Smooth muscle cell (in vitro differentiated cells): ENCODE results near the gene NMT2. TPM values are rescaled to one million over a fixed set of nuclear protein-coding genes. Genes with fewer than 3 reads are reported as not detected.

Source experiments
- DNase-seq: peaks from one replicate; lab custom pipeline; 2025; ENCODE audit not compliant: unreplicated experiment; lab: John Stamatoyannopoulos, UW
- H2AFZ ChIP-seq: fragments of 200-600 bp; sonication (generic); 2 replicates; pipeline ENCODE4 v1.6.0; 2016; ENCODE audit warnings: antibody characterized with exemption, low read depth, mild to moderate bottlenecking
- H3F3A ChIP-seq: fragments of 200-600 bp; sonication (generic); 2 replicates; pipeline ENCODE4 v1.6.0; 2017; ENCODE audit warnings: antibody characterized with exemption, low read depth
- H3K27ac ChIP-seq: fragments of 200-600 bp; sonication (generic); 2 replicates; pipeline ENCODE4 v1.5.1; 2016; ENCODE audit warnings: low read depth, mild to moderate bottlenecking
- H3K27me3 ChIP-seq: fragments of 200-600 bp; sonication (generic); 2 replicates; pipeline ENCODE4 v1.6.1; 2016; ENCODE audit warnings: low read depth, mild to moderate bottlenecking
- H3K36me3 ChIP-seq: fragments of 200-600 bp; sonication (generic); 2 replicates; pipeline ENCODE4 v1.5.1; 2016; ENCODE audit warnings: low read depth
- H3K4me1 ChIP-seq: fragments of 200-600 bp; sonication (generic); 2 replicates; pipeline ENCODE4 v1.5.1; 2016; ENCODE audit warnings: low read depth
- H3K4me2 ChIP-seq: fragments of 200-600 bp; sonication (generic); 2 replicates; pipeline ENCODE4 v1.6.0; 2016; ENCODE audit warnings: mild to moderate bottlenecking
- H3K4me3 ChIP-seq: fragments of 200-600 bp; sonication (generic); 2 replicates; pipeline ENCODE4 v1.5.1; 2016; ENCODE audit warnings: mild to moderate bottlenecking
- H3K79me2 ChIP-seq: fragments of 200-600 bp; sonication (generic); 2 replicates; pipeline ENCODE4 v1.6.0; 2016; ENCODE audit warnings: low read depth, mild to moderate bottlenecking
- H3K9ac ChIP-seq: fragments of 200-600 bp; sonication (generic); 2 replicates; pipeline ENCODE4 v1.6.0; 2016; ENCODE audit warnings: low read depth
- H3K9me3 ChIP-seq: fragments of 200-600 bp; sonication (generic); replicated peaks from 2 replicates; pipeline ENCODE4 v1.5.1; 2016; ENCODE audit warnings: low read depth
- H4K20me1 ChIP-seq: fragments of 200-600 bp; sonication (generic); 2 replicates; pipeline ENCODE4 v1.6.0; 2016; ENCODE audit warnings: low read depth
- whole genome bisulfite sequencing: methylation state at CpG from one replicate; pipeline ENCODE4 v1.1.7; 2016; ENCODE audit warnings: low lambda C conversion rate; 5-methylcytosine and 5-hydroxymethylcytosine counted together
- polyA plus RNA-seq: library from polyadenylated mRNA; unstranded; fragments of >200 nt; fragmentation: Nextera tagmentation; extraction: Ambion mirVana; gene quantifications from 2 replicates; pipeline ENCODE4 v1.2.1, GENCODE V29; 2016
- total RNA-seq: library from RNA; depleted of rRNA; stranded (reverse); fragments of >200 nt; gene quantifications from 2 replicates; pipeline ENCODE4 v1.2.3, GENCODE V29; 2014
- TF ChIP-seq, protein P1 (sequence below): fragments of 200-600 bp; sonication (generic); IDR thresholded peaks from 2 replicates; pipeline ENCODE4 v1.5.1; 2017; ENCODE audit warnings: borderline replicate concordance, mild to moderate bottlenecking, antibody characterized with exemption; ENCODE audit not compliant: insufficient read depth, poor library complexity, severe bottlenecking

The NMT2 gene
- total and polyA plus RNA-seq, 2 experiments from 2014 or later = 9.4 to 9.5 TPM

DNA sequence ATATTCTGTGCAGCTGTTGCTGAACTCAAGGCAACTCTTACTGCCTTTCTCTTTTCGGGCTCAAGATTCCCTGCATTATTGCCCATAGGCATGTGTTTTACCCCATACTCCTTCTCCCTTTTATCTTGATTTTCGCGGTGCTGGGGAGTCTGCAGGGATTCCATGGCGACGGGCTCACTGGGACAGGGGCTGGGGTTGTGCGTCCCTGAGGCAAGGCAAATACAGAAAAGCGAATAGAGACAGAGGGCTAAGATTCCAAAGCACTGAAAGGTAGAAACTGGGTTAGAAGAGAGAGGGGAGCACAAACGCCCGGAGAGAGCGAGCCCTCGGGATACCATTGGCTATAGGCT, 71.9 kb downstream of the NMT2 start:
- Histone ChIP-seq H3K79me2 (peaks cover 38% of the 10 kb centered on the region), H3K4me2 (peak overlapping the region; percentile 87)
- no peak for DNase-seq

DNA sequence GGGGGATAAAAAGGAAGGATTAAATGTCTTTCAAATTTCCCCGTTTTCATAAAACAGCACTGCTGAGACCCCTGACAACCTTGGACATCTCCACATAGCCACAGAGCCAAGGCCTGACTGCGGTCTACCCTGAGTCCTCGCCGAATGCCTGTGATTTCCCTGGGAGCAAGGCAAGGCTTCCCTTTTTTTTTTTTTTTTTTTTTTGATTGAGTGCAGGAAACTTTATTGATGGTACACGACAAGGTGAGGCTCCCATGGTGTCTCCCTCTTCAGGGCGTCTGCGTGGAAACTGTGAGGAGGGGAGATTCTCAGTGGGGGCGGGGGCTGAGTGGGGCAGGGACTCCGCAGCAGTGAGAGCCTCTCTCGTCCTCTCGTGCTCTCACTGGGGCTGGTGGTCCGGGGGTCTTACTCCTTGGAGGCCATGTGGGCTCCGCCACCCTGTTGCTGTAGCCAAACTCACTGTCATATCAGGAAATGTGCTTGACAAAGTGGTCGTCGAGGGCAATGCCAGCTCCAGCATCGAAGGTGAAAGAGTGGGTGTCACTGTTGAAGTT, 75.6 kb downstream of the NMT2 start:
- Histone ChIP-seq H3K36me3 (no peaks in the 10 kb centered on the region), H3K27ac (no peak overlapping the region), H3K9ac (no peak overlapping the region), H3K9me3 (no peaks in the 10 kb centered on the region), H3K27me3 (no peaks in the 10 kb centered on the region), H2AFZ (no peak overlapping the region), H3K4me1 (no peaks in the 10 kb centered on the region), H3F3A (no peaks in the 10 kb centered on the region), H4K20me1 (no peaks in the 10 kb centered on the region), H3K79me2 (peaks cover 4% of the 10 kb centered on the region), H3K4me2 (no peak overlapping the region), H3K4me3 (no peak overlapping the region)
- TF ChIP-seq, protein P1, sequence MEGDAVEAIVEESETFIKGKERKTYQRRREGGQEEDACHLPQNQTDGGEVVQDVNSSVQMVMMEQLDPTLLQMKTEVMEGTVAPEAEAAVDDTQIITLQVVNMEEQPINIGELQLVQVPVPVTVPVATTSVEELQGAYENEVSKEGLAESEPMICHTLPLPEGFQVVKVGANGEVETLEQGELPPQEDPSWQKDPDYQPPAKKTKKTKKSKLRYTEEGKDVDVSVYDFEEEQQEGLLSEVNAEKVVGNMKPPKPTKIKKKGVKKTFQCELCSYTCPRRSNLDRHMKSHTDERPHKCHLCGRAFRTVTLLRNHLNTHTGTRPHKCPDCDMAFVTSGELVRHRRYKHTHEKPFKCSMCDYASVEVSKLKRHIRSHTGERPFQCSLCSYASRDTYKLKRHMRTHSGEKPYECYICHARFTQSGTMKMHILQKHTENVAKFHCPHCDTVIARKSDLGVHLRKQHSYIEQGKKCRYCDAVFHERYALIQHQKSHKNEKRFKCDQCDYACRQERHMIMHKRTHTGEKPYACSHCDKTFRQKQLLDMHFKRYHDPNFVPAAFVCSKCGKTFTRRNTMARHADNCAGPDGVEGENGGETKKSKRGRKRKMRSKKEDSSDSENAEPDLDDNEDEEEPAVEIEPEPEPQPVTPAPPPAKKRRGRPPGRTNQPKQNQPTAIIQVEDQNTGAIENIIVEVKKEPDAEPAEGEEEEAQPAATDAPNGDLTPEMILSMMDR = no peak
- 85% methylated on average over 15 of the region's 16 CpGs for WGBS
- no peak for DNase-seq

More for the DNA sequence above, 71.9 kb downstream of the NMT2 start:
- under 1% methylated on average over 10 of the region's 11 CpGs for WGBS
- peak overlapping the region; percentile 96 for H3K9ac ChIP-seq
- H3K27me3 ChIP-seq = no peaks in the 10 kb centered on the region
- peak overlapping the region; percentile 95 for H3K27ac ChIP-seq
- H3K4me3 ChIP-seq = peak overlapping the region; percentile 63
- no peaks in the 10 kb centered on the region for H3K36me3 ChIP-seq
- TF ChIP-seq, protein P1 = no peak
- H2AFZ ChIP-seq = peak overlapping the region; percentile 82
- H4K20me1 ChIP-seq = peaks cover 24% of the 10 kb centered on the region
- H3K9me3 ChIP-seq = no peaks in the 10 kb centered on the region
- no peaks in the 10 kb centered on the region for H3K4me1 ChIP-seq
- H3F3A ChIP-seq = no peaks in the 10 kb centered on the region

DNA sequence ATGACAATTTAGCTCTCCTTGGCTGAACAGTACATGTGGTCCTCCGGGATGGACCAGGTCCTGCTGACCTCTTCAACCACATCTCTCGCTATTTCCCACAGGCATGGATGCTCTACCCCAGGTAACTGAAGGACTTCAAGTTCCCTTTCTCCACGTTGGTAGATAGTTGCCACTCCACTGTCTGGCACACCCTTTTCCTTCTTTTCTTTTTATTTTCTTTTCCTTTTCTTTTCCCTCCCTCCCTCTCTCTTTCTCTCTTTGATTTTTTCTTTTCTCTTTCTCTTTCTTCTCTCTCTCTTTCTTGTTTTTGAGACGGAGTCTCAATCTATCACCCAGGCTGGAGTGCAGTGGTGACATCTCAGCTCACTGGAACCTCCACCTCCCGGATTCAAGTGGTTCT, 77.1 kb downstream of the NMT2 start:
- Histone ChIP-seq H3K36me3 (no peaks in the 10 kb centered on the region), H3K4me2 (no peak overlapping the region), H3F3A (no peaks in the 10 kb centered on the region), H3K79me2 (no peaks in the 10 kb centered on the region), H3K4me3 (no peak overlapping the region), H3K9ac (no peak overlapping the region), H3K27ac (no peak overlapping the region), H3K9me3 (no peaks in the 10 kb centered on the region), H2AFZ (no peak overlapping the region), H3K4me1 (no peaks in the 10 kb centered on the region), H4K20me1 (no peaks in the 10 kb centered on the region), H3K27me3 (no peaks in the 10 kb centered on the region)
- WGBS = 81% methylated on average over 5 of the region's 5 CpGs
- TF ChIP-seq, protein P1 = no peak
- DNase-seq = no peak
